ENCODE results near the gene GINS3. TPM values are rescaled to one million over a fixed set of nuclear protein-coding genes. Genes with fewer than 3 reads are reported as not detected.

GINS3 gene
- total RNA-seq, 4 donors from 2014 or later, result 2.6 to 9.6 (median 6.8) TPM

- H3K4me3 ChIP-seq, result no peak overlapping the region
- H3K9me3 ChIP-seq, result no peaks in the 10 kb centered on the region
- 57% methylated on average over 4 of the region's 4 CpGs for WGBS
- DNase-seq (ENCODE audit: low spot score in 2 of 2), result no peak
- H3K27ac ChIP-seq, result no peak overlapping the region
- no peaks in the 10 kb centered on the region for H3K36me3 ChIP-seq
- no peaks in the 10 kb centered on the region for H3K4me1 ChIP-seq
- TF ChIP-seq POLR2A (IDR thresholded peaks at IDR 0.05) (no peak), CTCF (IDR thresholded peaks at IDR 0.05) (no peak), EP300 (IDR thresholded peaks at IDR 0.05) (no peak), POLR2AphosphoS5 (IDR thresholded peaks at IDR 0.05) (no peak)
- no peaks in the 10 kb centered on the region for H3K27me3 ChIP-seq
Observed at GRCh38 chr16:58377932-58378331, 14.3 kb upstream of the GINS3 start.

- H3K9me3 ChIP-seq, result no peaks in the 10 kb centered on the region
- H3K27ac ChIP-seq, result no peak overlapping the region
- no peaks in the 10 kb centered on the region for H3K4me1 ChIP-seq
- H3K4me3 ChIP-seq, result no peak overlapping the region
- TF ChIP-seq POLR2A (IDR thresholded peaks at IDR 0.05), result no peak
- no peak for TF ChIP-seq EP300 (IDR thresholded peaks at IDR 0.05)
- no peak for TF ChIP-seq CTCF (IDR thresholded peaks at IDR 0.05)
- no peak for TF ChIP-seq POLR2AphosphoS5 (IDR thresholded peaks at IDR 0.05)
- no peaks in the 10 kb centered on the region for H3K36me3 ChIP-seq
- no peak for DNase-seq (ENCODE audit: low spot score in 2 of 2)
- H3K27me3 ChIP-seq, result peaks cover 3% of the 10 kb centered on the region
Observed at GRCh38 chr16:58378401-58378800, 13.9 kb upstream of the GINS3 start.

GRCh38 chr16:58379736-58380135 lies 12.5 kb upstream of the GINS3 start:
- WGBS, result 95% methylated on average over 4 of the region's 4 CpGs
- no peak for TF ChIP-seq CTCF (IDR thresholded peaks at IDR 0.05)
- no peak for TF ChIP-seq POLR2A (IDR thresholded peaks at IDR 0.05)
- no peak for TF ChIP-seq POLR2AphosphoS5 (IDR thresholded peaks at IDR 0.05)
- no peak for TF ChIP-seq EP300 (IDR thresholded peaks at IDR 0.05)
- Histone ChIP-seq H3K4me1 (peaks cover 2% of the 10 kb centered on the region), H3K27me3 (peaks cover 3% of the 10 kb centered on the region), H3K9me3 (no peaks in the 10 kb centered on the region), H3K27ac (no peak overlapping the region), H3K4me3 (no peak overlapping the region), H3K36me3 (no peaks in the 10 kb centered on the region)
- DNase-seq (ENCODE audit: low spot score in 2 of 2), result no peak

GRCh38 chr16:58381661-58382060 lies 10.6 kb upstream of the GINS3 start:
- WGBS, result 86% methylated on average over 1 of the region's 1 CpG
- TF ChIP-seq EP300 (IDR thresholded peaks at IDR 0.05), result no peak
- TF ChIP-seq CTCF (IDR thresholded peaks at IDR 0.05), result no peak
- no peak for TF ChIP-seq POLR2AphosphoS5 (IDR thresholded peaks at IDR 0.05)
- no peak for TF ChIP-seq POLR2A (IDR thresholded peaks at IDR 0.05)
- no peak for DNase-seq (ENCODE audit: low spot score in 2 of 2)
- Histone ChIP-seq H3K27ac (no peak overlapping the region), H3K36me3 (no peaks in the 10 kb centered on the region), H3K9me3 (no peaks in the 10 kb centered on the region), H3K4me3 (no peak overlapping the region), H3K27me3 (peaks cover 3% of the 10 kb centered on the region), H3K4me1 (peaks cover 6% of the 10 kb centered on the region)

GRCh38 chr16:58384437-58385055 lies 7.7 kb upstream of the GINS3 start:
- peak overlapping the region; percentile 30 for H3K27ac ChIP-seq

More at GRCh38 chr16:58384437-58385055, 7.7 kb upstream of the GINS3 start:
- Histone ChIP-seq H3K36me3 (no peaks in the 10 kb centered on the region), H3K4me3 (no peak overlapping the region), H3K9me3 (no peaks in the 10 kb centered on the region), H3K27me3 (peaks cover 3% of the 10 kb centered on the region), H3K4me1 (peaks cover 6% of the 10 kb centered on the region)
- TF ChIP-seq POLR2A (IDR thresholded peaks at IDR 0.05) (no peak), EP300 (IDR thresholded peaks at IDR 0.05) (no peak), CTCF (IDR thresholded peaks at IDR 0.05) (no peak), POLR2AphosphoS5 (IDR thresholded peaks at IDR 0.05) (no peak)
- 54% methylated on average over 5 of the region's 5 CpGs for WGBS
- no peak for DNase-seq (ENCODE audit: low spot score in 2 of 2)

All from suprapubic skin (tissue), 4 donors.